Measurements from ENCODE around the gene NTN1.
"Not testable (repeated sequence)": the region's sequence is repeated elsewhere in the genome, so short reads cannot be mapped to it uniquely, and the experiment has no call there.

The NTN1 gene

DNA sequence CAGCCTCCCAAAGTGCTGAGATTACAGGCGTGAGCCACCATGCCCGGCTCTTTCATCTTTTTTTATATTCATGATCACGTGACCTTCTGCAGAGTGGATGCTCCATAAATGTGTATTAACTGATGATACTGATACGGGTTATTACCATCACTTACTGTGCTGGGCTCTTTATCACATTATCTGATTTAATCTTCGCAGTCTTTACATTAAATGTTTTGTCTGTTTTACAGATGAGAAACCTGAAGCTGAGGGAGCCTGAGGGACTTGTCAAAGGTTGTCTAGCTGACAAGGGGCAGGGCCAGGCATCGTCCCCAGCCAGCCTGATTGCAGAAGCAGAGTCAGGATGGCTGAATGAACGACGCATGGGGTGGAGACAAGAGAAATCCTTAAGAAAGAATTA is 104.4 kb downstream of the NTN1 start:
- DNase-seq, result no peak

DNA sequence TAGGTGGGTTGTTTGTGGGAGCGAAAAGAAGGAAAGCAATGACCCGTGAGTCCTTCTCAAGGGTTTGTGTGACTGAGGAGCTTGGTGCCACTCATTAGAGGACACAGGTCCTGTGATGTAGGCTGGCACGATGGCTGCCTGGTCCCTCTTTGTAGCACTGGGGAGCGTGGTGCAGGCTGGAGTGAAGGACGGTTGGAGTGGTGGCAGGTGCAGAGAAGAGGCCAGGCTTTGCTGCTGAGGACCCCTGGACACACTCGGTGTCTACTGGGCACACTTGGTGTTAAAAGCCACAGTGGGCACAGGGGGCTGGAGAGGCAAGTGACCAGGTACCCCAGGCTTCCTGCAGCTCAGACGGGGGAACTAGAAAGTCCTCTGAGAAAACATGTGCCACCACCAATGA is 106.0 kb downstream of the NTN1 start:
- no peak for DNase-seq

DNA sequence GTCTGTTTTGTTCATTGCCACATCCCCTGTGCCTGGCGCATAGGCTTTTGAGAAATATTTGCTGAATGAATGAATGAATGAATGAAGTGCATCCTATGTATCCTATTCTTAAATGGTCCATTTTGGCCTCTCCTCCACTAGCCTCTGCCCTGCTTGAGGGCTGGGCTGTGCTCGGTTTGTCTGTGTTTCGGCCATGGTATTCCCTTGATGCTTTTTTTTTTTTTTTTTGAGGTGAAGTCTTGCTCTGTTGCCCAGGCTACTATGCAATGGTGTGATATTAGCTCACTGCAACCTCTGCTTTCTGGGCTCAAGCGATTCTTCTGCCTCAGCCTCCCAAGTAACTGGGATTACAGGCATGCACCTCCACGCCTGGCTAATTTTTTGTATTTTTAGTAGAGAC is 110.1 kb downstream of the NTN1 start:
- DNase-seq, result no peak

DNA sequence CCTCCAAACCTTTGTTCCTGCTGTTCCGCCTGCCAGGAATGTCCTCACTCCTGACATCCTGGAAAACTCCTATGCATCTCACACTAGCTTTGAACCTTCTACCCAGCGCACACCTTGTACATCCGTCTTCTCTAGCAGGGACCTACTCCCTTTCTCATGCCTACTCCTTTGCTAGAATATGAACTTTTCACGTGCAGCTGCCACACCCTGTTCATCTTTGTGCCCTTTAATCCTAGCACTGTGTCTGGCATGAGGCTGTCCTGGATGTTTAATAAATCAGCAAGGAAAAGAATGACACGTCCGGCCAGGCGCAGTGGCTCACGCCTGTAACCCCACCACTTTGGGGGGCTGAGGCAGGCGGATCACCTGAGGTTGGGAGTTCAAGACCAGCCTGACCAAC is 111.0 kb downstream of the NTN1 start:
- no peak for DNase-seq

DNA sequence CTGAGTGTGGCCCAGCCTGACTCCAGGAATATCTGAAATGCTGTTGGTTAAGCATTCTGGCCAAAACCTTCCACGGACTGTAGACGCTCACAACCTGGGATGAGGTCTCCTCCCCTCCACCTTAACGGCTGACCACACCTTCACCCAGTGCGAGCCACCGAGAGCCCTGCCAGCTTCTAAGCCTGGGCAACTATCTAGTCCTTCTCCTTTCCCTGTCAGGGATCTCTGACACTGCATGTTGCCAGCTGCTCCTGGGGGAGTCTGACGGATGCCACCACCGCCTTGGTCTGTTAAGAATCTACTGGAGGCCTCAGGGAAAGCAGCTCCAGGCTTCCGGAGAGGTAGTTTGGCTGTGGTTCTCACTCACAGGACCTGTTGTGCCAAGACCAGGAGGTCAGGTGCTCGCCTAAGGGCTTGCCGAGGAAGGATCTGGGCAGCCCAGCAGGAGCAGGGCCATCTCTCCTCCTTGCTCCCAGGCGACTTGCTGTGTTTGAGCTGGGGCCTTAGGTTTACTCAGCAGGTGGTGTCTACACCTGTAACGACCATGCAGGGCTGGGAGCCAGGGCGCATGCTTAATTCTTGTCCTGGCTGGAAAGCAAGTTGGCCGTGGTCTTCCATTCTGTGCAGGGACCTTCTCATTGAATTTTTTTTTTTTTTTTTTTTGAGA is 111.8 kb downstream of the NTN1 start:
- DNase-seq, result no peak

DNA sequence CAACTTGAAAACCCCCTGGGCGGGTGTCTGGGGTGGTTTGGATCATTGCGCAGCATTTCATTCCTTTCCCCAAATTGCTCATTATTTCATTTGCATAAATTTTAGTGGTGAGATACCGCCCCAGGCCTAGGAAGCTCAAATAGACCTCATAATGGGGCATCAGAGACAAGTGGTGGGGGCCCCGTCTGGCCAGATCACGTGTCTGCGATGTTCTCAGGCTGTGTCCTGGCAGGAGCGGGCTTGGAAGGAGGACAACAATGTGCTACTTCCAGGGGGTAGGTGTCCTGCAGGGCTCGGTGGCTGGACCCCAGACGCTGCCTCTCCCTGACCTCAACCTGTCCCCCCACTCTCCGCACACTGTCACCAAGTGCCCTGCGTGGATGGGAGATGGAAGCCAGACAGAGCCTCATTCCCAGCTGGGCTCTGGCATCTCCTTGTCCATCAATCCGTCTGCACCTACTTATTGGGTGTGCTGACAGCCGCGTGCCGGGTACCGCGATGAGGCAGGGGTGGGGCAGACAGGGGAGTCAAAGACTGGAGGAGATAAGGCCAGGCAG is 116.9 kb downstream of the NTN1 start:
- no peak for DNase-seq

DNA sequence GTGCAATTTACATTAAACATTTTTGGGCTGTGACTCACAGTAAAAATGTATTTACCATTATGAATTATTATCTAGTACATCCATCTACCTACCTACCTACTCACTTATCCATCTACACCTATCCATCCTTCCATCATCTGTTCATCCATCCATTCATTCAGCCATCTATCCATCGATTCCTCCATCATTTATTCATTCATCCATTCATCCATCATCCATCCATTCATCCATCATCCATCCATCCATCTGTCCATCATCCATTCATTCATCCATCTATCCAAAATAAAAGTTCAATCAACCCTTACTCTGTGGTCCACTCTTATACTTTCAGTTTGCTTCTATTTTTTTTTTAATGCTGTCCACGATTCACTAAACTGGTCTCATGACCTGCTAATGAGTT is 118.4 kb downstream of the NTN1 start:
- no peak for DNase-seq

DNA sequence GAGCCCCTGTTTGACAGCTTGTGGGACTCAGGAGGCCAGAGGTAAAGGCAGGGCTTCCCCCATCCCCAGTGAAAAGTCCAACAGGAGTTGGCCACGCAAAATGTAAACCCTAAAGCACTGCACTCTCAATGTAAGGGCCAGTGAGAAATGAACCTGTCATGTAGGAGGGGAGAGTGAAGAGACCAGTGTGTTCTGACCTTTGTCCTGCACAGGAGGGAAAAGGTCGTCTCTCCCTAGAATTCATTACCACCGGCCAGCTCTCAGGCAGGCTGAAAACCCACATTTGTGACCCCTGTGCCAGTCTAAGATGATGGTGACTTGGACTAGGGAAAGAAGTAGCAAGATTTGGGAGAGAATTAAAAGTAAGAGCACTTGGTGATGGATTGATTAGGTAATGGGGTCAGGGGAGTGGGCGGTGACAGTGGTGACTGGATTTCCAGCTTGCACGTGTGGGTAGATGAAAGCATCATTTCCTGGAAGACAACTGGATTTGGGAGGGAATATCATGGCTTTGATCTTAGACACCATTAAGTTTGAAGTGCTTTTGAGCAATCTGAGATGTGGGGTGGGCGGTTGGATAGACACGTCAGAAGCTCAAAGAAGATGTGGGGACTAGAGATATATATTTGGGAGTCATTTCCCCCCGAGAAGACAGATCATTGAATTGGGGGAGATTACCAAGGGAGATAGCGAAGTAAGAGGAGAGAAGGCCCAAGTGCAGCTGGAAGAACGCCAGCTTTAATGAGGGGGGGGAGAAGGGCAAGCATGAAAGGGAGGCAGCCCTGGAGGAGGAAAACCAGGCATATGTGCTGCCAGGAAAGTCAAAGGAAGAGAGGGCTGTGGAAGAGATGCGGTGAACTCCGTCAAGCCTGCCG is 119.5 kb downstream of the NTN1 start:
- DNase-seq, result no peak

DNA sequence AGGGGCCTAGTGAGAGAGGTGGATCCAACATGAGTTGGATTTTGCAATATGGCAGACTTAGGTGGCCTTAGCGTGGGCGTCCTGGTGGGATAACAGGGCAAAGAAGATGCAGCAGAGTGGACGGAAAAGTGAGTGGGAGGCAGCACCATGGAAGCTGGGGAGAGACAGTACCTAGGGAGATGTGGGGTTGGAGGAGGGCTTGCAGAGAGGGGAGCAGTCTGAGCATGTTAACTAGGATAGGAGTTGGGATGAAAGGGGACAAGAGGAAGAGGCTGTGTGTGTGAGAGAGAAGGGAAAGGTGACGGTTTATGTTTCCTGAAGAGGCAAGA is 120.1 kb downstream of the NTN1 start:
- no peak for DNase-seq

DNA sequence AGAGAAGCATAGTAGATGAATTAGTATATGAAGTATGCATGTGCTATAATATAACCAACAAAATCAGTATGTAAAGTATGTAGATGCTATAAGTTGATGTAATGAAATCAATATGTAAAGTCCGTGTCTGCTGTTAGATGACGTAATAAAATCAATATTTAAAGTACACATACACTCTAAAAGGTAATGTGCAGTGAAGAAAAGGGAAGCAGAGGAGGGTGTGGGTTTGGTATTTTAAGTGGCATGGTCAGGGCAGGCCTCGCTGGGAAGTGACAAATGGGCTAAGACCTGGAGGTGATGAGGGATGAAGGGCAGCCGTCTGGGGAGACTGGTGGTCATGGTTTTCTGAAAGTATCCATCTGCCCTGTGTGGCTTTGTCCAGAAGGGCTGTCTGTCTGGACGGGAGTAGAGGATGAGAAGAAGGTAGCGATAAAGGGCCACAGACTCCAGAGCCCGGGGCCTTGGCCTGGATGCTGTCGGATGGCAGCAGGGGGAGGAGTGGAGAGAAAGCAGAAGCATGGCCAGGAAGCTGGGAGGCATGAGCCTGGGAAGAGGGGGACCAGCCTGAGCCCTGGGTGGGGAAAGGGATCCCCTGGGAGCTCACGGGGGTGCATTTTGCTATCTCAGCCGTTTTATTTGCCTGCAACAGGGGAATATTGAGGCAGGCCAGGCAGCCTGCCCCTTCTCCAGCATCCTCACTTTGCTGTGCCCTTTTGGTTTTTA is 121.6 kb downstream of the NTN1 start:
- DNase-seq, result no peak

DNA sequence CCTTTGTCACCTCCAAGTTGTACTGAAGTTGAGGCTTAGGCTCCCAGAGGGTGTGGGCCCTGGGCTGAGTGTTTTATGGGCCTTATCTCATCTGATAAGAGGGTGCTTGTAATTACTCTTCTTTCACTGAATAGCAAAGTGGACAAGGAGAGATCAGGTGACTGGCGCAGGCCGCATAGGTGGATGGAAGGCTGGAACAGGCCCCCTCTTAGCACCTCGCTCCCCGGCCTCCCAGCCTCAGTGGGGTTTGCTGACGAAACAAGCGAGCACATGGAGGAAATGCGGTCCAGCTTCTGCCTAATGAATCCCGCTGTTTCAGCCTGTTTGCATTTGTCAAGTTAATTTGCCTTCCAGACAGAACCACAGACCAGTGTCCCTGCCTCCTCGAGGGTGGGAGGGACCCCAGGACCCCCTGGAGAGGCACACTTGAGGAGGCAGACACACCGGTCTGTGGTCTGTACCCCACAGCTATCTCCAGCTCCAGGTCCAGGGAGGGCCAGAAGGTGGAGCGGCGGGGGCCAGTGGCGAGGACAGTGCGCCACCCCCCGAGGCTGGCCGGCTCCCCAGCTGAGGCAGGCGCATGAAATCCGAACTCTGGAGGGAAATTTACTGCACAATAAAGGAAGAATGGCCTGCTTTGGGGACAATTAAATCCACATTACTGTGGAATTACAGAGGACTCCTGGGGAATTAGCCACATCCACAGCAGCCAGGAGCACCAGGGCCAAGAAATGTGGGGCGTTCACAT is 123.4 kb downstream of the NTN1 start:
- no peak for DNase-seq

DNA sequence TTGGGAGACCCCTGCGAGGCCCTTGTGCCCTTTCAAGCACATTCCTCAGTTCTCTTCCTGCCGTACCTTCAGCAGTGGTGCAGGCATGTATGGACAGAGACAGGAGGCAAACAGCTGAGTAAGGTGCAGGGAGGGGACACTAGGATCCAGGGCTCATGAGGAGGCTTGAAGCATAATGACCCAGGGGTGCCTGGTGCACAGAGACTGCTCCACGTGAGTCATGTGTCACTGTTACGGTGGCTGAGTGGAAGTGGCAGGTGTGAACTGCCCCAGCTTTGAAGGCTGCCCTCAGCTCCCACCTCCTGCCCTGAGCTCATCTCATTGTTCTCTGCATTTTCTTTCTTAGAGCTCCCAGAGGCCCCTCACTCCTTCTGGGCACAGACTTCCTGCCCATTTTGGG is 124.8 kb downstream of the NTN1 start:
- DNase-seq, result no peak

DNA sequence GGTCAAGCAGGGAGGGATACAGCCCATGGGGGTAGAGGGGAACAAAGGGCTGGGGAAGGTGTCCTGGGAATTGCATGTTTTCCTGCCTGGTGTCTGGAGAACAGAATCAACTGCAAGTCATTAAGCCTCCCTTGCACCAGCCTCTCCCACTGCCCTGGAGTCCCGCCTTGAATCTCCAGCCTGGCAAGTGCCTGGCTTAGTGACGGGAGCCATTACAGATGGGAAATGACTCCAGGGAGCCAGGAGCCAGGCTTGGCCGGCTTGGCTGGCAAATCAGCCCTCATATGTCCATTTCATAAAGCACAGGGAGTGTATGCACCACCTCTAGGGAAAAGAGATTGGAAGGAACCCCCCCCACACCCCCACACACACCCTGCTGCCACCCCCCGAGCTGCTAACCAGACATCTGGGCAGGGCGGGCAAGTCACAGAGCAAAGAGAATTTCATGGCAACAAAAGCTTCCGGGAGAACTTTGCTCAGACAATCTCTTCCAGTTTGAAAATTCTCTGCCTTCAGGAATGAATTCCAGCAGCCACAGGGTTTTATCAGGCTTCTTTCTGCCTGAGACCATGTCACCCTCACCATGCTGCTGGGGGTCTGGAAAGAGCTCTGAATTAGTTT is 127.7 kb downstream of the NTN1 start:
- DNase-seq, result no peak

DNA sequence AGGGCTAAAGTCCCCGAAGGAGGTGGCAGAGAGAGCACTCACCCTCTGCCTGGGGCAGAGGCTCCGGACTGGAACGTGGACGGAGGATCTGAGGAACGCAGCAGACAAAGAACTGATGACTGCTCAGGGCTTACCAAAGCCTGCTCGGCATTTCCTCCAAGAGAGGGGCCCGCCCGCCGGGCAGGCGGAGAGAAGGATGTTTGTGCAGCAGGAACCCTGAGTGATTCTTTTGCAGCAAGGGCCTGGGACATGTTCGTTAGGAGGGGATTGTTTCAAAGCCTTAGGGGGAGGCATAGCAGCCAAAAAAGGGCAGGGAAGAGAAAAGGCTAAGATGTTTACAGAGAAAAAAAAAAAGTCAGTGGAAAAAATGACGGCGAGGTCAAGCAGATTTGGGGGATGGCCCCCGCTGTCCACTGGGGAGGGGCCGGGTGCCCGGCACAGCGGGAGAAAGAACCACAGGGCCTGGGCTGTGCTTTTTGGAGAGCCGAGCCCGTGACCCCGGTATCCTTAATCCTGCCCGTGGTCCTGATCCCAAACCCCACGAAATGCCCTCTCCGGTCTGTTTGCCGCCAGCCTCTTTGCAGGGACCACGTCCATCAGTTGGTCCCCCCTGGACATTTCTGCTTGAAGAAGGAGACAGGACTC is 129.3 kb downstream of the NTN1 start:
- no peak for DNase-seq

DNA sequence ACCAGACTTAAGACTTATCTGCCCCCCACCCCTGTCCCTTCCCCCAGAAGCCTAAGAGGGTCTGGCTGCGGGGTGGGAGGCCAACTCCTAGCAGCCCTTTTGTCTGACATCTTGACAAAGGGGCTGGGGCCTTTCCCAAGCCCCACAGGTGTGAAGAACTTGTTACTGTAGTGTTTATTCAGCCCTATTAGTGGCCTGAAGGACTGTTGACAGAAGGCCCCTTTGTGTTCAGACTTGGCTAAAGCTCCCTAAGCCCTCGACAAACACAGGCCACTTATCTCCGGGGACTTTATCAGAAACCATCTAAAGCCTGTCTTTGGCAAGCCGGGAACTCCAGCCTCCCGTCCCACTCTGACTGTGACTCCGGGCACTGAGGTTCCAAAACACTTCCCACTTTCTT is 129.8 kb downstream of the NTN1 start:
- DNase-seq, result no peak

DNA sequence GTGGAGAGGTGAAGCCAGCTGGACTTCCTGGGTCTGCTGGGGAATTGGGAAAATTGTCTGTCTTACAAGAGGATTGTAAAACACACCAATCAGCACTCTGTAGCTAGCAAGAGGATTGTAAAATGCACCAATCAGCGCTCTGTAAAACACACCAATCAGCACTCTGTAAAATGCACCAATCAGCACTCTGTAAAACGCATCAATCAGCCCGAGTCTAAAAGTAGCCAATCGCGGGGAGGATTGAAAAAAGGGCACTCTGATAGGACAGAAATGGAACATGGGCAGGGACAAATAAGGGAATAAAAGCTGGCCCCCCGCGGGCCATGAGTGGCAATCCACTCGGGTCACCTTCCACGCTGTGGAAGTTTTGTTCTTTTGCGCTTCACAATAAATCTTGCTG is 130.4 kb downstream of the NTN1 start:
- not testable (repeated sequence) for DNase-seq

DNA sequence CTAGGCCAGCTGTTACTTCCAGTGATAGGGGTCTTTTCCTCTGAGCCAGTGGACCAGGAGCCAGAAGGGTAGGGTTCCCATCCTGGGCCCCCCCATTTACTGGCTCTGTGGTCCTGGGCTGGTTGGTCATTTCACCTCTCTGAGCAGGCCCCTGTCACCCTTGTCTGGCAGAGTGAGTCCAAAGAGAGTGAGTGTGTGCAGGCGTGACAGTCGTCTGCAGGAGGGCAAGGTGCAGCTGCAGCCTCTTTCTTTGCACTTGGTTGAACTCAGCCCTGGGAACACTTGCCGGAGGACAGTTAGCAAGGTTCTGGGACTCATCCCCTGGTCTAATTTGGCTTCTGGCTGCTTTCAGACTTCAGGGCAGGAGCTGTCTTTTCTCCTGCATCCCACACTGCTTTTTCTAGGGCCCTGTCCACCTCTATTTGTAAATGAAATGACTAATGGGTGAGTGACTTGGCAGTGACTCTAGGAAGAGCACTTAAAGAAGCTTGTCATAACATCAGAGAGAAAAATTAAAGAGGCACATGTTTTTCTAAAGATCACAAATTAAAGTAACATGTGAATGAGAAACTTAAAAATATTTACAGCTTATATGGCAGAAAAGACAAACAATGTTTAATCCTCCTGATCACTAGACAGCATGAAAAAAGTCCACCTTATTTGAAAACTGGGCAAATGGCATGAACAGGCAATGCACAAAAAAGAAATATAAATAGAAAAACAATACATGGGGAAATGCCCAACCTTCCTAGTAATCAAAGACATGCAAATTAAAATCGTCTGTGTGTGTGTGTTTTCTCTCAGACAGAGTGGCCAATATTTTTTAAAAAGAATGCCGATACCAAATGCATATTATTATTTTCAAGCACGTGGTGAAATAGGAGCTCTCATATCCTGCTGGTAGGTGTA is 137.5 kb downstream of the NTN1 start:
- DNase-seq, result no peak

DNA sequence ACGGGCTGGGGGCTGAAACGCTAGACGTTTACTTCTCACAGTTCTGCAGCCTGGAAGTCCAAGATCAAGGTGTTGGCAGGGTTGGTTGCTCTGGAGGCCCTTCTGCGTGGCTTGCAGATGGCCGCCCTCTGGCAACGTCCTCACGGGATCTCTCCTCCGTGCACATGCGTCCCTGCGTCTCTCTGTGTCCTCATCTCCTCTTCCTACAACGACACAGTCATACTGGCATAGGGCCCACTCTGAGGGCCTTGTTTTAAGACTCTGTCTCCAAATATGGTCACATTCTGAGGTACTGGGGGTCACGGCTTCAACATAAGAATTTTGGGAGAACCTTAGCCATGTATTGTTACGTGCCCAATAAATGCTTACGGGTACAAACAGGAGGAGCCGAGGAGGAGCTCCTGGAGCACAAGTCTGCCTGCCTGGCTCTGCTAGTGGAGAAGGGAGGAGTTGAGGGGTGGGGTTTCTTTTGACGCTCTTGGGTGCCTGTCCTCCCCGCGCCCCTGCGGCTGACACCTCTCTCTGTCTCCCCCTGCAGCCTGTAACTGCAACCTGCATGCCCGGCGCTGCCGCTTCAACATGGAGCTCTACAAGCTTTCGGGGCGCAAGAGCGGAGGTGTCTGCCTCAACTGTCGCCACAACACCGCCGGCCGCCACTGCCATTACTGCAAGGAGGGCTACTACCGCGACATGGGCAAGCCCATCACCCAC is 141.1 kb downstream of the NTN1 start:
- no peak for DNase-seq

DNA sequence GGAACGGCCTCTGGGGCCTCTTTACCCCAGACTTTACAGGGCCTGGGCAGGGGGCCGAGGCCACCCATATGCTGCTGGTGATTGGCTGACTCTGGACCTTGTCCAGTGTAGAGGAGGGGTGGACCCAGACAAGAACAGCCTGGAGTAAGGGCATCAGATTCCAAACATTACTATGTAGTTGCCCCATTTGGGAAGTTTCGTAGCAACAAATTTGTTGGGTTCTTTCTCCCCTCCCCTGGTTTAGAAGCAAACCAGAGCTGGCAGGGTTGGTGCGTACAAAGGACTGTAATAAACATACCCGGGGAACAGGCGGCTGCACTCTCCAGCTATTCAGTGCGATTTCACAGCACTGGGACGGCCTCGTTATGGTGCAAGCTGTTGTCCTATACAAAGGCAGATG is 145.5 kb downstream of the NTN1 start:
- no peak for DNase-seq

DNA sequence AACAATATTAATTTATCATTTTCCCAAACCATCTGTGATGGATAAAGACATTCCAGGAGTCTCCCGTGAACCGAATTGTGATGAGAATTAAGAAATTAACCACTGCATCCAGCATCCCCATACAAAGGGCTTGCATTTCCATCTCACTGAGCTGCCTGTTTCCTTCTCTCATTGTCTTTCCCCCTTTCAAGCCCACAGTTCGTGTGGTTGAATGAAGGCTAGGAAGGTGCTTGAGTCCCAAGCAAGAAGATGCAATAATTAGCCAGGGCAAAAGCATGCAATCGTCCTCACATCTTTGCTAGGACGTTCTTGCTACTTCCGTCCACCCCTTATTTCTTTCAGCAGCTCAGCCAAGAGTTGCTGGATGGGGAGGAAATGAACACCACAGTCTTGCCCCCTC is 146.1 kb downstream of the NTN1 start:
- DNase-seq, result no peak
